Stomach (tissue), 4 donors: ENCODE measurements around the gene OGT.

Source experiments
- CTCF ChIP-seq, 7 experiments: fragments of 450-650 bp in 4 of 7; fragments of 200-600 bp in 3 of 7; sonication (generic) in 3 of 7; IDR thresholded peaks; one replicate each; pipeline ENCODE4 v1.5.1; 2016 to 2019; ENCODE audit warnings: antibody characterized with exemption in 7 of 7, control low read depth in 2 of 7, mild to moderate bottlenecking in 1 of 7
- POLR2AphosphoS5 ChIP-seq, 3 donors: sonication (generic); formaldehyde crosslinking; IDR thresholded peaks; one replicate each; pipeline ENCODE4 v1.6.1; 2016; ENCODE audit warnings: antibody characterized with exemption in 3 of 3

- TF ChIP-seq CTCF (IDR thresholded peaks at IDR 0.05) (no peak), POLR2AphosphoS5 (IDR thresholded peaks at IDR 0.05) (no peak)
Observed at GRCh38 chrX:71621603-71622002, 88.7 kb downstream of the OGT start.
